ENCODE results near the gene E2F3. TPM values are rescaled to one million over a fixed set of nuclear protein-coding genes. Genes with fewer than 3 reads are reported as not detected.

The E2F3 gene
- total and polyA plus RNA-seq, 2 donors (not counting 3 experiments of a cell fraction or from before 2014, with no cell fraction given): 8.6 to 22.0 TPM

GRCh38 chr6:20540683-20541082 is 139.0 kb downstream of the E2F3 start:
- Histone ChIP-seq H3K27me3 (ENCODE audit: control insufficient read depth in 2 of 2, insufficient read depth in 2 of 2, low read length in 2 of 2) (no peaks in the 10 kb centered on the region), H2AFZ (ENCODE audit: low read depth, low read length) (no peak overlapping the region), H4K20me1 (replicated peaks; ENCODE audit: control insufficient read depth, extremely low read depth, insufficient read depth, low read length) (no peaks in the 10 kb centered on the region), H3K9me3 (replicated peaks; ENCODE audit: control insufficient read depth, insufficient read depth, low read length) (no peaks in the 10 kb centered on the region), H3K4me1 (ENCODE audit: control insufficient read depth, extremely low read depth, insufficient read depth, low read length) (peaks cover 9% of the 10 kb centered on the region), H3K4me2 (ENCODE audit: insufficient read depth, low read length) (no peak overlapping the region), H3K27ac (ENCODE audit: insufficient read depth, low read depth, low read length) (no peak overlapping the region), H3K9ac (replicated peaks; ENCODE audit: extremely low read depth, insufficient read depth, low read length) (no peak overlapping the region), H3K79me2 (ENCODE audit: control insufficient read depth, insufficient read depth, low read length) (peaks cover 47% of the 10 kb centered on the region), H3K36me3 (ENCODE audit: control insufficient read depth in 2 of 2, extremely low read depth in 1 of 2, insufficient read depth in 2 of 2, low read length in 2 of 2) (no peaks in the 10 kb centered on the region), H3K4me3 (replicated peaks in 1 of 3; ENCODE audit: insufficient read depth in 1 of 3, low read depth in 1 of 3, low read length in 3 of 3) (no peak overlapping the region), H3K9me1 (replicated peaks; ENCODE audit: control insufficient read depth, extremely low read depth, insufficient read depth, low read length) (no peaks in the 10 kb centered on the region)
- dilution Hi-C loops (cut with MboI; ENCODE audit: extremely low pct_ligation_motif_present, low sequenced_read_pairs) (no loop called here), intact Hi-C loops (cut with micrococcal nuclease) (no loop called here)
- no peak for FAIRE-seq
- POLR2A ChIA-PET: no interaction called here
- CTCF ChIA-PET: no interaction called here
- DNase-seq (ENCODE audit: low read depth, low spot score): no peak
- BruUV-seq (replicated peaks): no TSS peak
- TF ChIP-seq POLR2AphosphoS5 (IDR thresholded peaks at IDR 0.05; ENCODE audit: insufficient read depth, low read depth, low read length) (no peak), CTCF (IDR thresholded peaks at IDR 0.05; ENCODE audit: extremely low read depth in 1 of 2, insufficient read depth in 1 of 2, low read depth in 1 of 2, low read length in 2 of 2) (no peak), FOS (IDR thresholded peaks at IDR 0.05; ENCODE audit: borderline replicate concordance, insufficient read depth, low read length) (no peak), JUN (IDR thresholded peaks at IDR 0.05; ENCODE audit: borderline replicate concordance, insufficient read depth, insufficient read length, low read depth) (no peak), MYC (IDR thresholded peaks at IDR 0.05; ENCODE audit: low read depth, low read length) (no peak), EZH2 (IDR thresholded peaks at IDR 0.05; ENCODE audit: borderline replicate concordance, low read depth, low read length, severe bottlenecking) (no peak), POLR2A (IDR thresholded peaks at IDR 0.05; ENCODE audit: low read depth, low read length) (no peak)

- Histone ChIP-seq H3K4me1 (ENCODE audit: control insufficient read depth, extremely low read depth, insufficient read depth, low read length) (peaks cover 9% of the 10 kb centered on the region), H2AFZ (ENCODE audit: low read depth, low read length) (no peak overlapping the region), H3K9ac (replicated peaks; ENCODE audit: extremely low read depth, insufficient read depth, low read length) (no peak overlapping the region), H3K9me1 (replicated peaks; ENCODE audit: control insufficient read depth, extremely low read depth, insufficient read depth, low read length) (no peaks in the 10 kb centered on the region), H3K4me3 (replicated peaks in 1 of 3; ENCODE audit: insufficient read depth in 1 of 3, low read depth in 1 of 3, low read length in 3 of 3) (no peak overlapping the region), H3K9me3 (replicated peaks; ENCODE audit: control insufficient read depth, insufficient read depth, low read length) (no peaks in the 10 kb centered on the region), H3K27me3 (ENCODE audit: control insufficient read depth in 2 of 2, insufficient read depth in 2 of 2, low read length in 2 of 2) (no peaks in the 10 kb centered on the region), H3K36me3 (ENCODE audit: control insufficient read depth in 2 of 2, extremely low read depth in 1 of 2, insufficient read depth in 2 of 2, low read length in 2 of 2) (no peaks in the 10 kb centered on the region), H3K27ac (ENCODE audit: insufficient read depth, low read depth, low read length) (no peak overlapping the region), H3K79me2 (ENCODE audit: control insufficient read depth, insufficient read depth, low read length) (peaks cover 40% of the 10 kb centered on the region), H4K20me1 (replicated peaks; ENCODE audit: control insufficient read depth, extremely low read depth, insufficient read depth, low read length) (no peaks in the 10 kb centered on the region), H3K4me2 (ENCODE audit: insufficient read depth, low read length) (no peak overlapping the region)
- ChIA-PET POLR2A (no interaction called here), CTCF (no interaction called here)
- TF ChIP-seq POLR2AphosphoS5 (IDR thresholded peaks at IDR 0.05; ENCODE audit: insufficient read depth, low read depth, low read length): no peak
- TF ChIP-seq POLR2A (IDR thresholded peaks at IDR 0.05; ENCODE audit: low read depth, low read length): no peak
- TF ChIP-seq JUN (IDR thresholded peaks at IDR 0.05; ENCODE audit: borderline replicate concordance, insufficient read depth, insufficient read length, low read depth): no peak
- TF ChIP-seq, protein P1, sequence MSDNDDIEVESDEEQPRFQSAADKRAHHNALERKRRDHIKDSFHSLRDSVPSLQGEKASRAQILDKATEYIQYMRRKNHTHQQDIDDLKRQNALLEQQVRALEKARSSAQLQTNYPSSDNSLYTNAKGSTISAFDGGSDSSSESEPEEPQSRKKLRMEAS (IDR thresholded peaks at IDR 0.05; ENCODE audit: insufficient read depth, insufficient read length): no peak
- TF ChIP-seq MYC (IDR thresholded peaks at IDR 0.05; ENCODE audit: low read depth, low read length): no peak
- TF ChIP-seq EZH2 (IDR thresholded peaks at IDR 0.05; ENCODE audit: borderline replicate concordance, low read depth, low read length, severe bottlenecking): no peak
- TF ChIP-seq GATA2 (IDR thresholded peaks at IDR 0.05; ENCODE audit: insufficient read depth, insufficient read length, low read depth, low read length): no peak
- no peak for TF ChIP-seq FOS (IDR thresholded peaks at IDR 0.05; ENCODE audit: borderline replicate concordance, insufficient read depth, low read length)
- no peak for TF ChIP-seq CTCF (IDR thresholded peaks at IDR 0.05; ENCODE audit: extremely low read depth in 1 of 2, insufficient read depth in 1 of 2, low read depth in 1 of 2, low read length in 2 of 2)
- no peak for DNase-seq (ENCODE audit: low read depth, low spot score)
- no peak for FAIRE-seq
- dilution Hi-C loops (cut with MboI; ENCODE audit: extremely low pct_ligation_motif_present, low sequenced_read_pairs) (no loop called here), intact Hi-C loops (cut with micrococcal nuclease) (no loop called here)
- BruUV-seq (replicated peaks): no TSS peak
Measured at GRCh38 chr6:20541382-20541781, 139.7 kb downstream of the E2F3 start.
